GM20431 (cell line): ENCODE data around the gene DNAH6.

Experiments used
- in situ Hi-C: fragments of 300-500 bp; cut with MseI, MboI; formaldehyde crosslinking; loops from one replicate; pipeline ENCODE4 v1.15.0; 2020; ENCODE audit warnings: low sequenced_read_pairs; ENCODE audit not compliant: unreplicated experiment

The DNAH6 gene

DNA sequence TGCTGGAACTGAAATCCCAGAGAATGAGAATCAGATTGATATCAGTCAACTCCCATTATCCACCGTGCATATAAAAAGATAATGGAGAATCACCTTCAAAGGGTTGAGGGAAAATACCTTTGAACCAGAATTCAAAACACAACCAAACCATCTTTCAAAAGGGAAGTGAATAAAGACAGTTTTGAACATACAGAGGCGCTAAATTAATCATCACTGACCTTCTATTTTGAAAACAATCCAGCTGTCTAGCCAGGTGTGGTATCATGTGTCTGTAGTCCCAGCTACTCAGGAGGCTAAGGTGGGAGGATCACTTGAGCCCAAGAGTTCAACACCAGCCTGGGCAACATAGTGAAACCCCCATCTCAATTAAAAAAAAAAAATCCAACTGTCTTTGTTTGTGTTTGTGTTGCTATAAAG is 300.9 kb downstream of the DNAH6 start:
- in situ Hi-C loops: no loop called here

GRCh38 chr2:84821806-84822205 is 305.5 kb downstream of the DNAH6 start:
- in situ Hi-C loops: no loop called here

GRCh38 chr2:84823229-84823628 is 306.9 kb downstream of the DNAH6 start:
- in situ Hi-C loops: no loop called here

DNA sequence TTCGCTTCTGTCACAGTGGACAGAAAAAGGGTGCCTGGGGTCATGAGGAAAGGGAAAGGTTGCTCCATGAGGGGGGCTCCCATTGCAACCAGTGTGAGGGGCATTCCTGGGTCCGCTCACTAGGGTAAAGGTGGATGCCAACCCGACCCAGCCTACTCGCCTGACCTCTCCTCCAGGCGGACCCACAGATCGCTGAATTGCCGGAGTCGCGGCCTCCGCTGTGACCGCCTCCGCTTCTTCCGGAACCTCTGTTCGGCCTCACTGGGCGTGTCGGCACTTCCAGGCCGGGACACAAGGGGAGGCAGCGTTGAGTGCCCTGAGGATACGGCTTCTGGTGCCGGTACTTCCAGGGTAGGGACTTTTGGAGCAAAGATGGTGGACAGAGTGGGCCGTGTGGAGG is 307.5 kb downstream of the DNAH6 start:
- in situ Hi-C loops: no loop called here

DNA sequence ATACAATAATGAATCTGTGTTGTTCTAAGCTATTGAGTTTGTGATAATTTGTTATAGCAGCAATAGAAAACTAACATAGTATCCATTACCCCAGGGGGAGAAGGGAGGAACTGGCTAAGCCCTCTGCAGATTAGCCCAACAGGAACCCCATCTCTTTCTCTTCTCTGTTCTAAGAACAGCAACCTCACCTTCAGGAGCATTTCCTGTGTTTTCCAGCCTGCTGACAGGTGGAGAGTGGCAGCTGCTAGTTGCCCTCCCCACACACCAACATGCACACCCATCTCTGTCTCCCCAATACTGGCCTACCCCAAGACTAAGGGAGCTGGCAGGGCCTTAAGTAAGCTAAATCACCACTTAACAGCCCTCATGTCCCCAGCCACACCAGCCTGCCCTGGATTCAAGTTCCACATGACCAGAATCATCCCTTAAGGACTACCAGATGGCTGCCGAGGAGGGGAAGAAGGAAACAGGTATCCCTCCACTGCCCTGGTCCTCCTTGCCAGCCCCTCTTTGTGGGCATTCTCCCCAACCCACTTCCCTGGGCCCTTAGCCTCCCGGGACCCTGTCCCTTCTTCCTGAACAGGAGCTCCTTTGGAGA is 311.8 kb downstream of the DNAH6 start:
- in situ Hi-C loops: no loop called here

GRCh38 chr2:84829693-84830092 is 313.4 kb downstream of the DNAH6 start:
- in situ Hi-C loops: no loop called here

GRCh38 chr2:84830095-84830494 is 313.8 kb downstream of the DNAH6 start:
- in situ Hi-C loops: no loop called here

DNA sequence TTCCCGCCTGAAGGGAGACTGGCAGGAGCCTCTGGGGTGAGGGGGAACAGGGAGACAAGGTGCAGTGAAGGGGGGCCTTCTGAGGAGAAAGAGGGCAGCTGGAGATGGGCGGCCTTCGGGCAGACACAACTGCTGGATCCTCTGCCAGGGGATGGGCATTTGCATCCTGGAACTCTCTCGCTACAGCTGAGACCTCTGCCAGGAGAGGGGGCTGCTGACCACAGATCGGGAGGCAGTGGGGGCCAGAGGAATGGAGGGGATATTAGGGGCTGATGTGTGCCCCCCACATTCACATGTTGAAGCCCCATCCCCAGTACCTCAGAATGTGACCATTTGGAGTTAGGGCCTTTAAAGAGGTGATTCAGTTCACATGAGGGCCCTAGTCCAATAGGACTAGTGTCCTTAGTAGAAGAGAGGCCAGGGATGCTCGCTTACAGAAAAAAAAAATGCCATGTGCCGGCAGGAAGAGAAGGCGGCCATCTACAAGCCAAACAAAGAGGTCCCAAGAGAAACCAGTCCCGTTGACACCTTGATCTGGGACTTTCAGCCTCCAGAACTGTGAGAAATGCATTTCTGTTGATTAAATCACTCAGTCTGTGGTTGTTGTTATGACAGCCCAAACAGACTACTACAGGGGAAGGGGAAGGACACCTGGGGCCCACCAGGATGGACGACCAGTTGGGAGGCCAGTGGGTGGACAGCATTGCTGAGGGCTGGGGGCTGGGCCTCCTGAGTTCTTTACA is 314.6 kb downstream of the DNAH6 start:
- in situ Hi-C loops: no loop called here

DNA sequence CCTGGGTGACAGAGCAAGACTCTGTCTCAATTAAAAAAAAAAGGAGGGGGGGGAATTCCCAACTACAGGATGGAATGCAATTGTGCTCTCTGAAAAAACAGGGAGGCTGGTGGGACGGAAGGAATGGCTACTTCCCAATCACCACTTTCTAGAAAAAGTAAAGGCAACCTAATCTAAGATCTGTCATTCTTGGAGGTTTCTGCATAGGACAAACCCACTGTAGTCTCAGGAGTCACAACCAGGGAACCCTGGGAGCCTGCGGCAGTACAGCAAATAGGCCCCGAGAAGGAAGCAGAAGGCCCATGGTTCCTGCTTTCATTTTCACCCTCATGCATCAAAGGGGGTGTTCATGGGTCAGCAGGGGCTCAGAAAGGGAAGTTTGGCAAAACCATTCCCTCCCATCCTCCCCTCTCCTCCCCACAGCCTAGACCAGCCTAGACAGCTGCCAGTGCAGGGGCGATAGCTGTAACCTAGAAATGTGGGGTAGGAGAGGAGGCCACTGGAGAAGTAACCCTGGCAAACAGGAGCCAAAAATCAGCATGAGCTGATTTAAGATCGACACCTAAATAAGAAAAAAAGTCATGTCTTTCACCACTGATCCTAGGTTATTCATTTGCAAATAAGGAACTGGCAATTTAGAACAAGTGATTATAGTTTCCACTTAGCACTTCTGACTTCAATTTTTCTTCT is 316.6 kb downstream of the DNAH6 start:
- in situ Hi-C loops: no loop called here

GRCh38 chr2:84833481-84834150 is 317.3 kb downstream of the DNAH6 start:
- in situ Hi-C loops: no loop called here

DNA sequence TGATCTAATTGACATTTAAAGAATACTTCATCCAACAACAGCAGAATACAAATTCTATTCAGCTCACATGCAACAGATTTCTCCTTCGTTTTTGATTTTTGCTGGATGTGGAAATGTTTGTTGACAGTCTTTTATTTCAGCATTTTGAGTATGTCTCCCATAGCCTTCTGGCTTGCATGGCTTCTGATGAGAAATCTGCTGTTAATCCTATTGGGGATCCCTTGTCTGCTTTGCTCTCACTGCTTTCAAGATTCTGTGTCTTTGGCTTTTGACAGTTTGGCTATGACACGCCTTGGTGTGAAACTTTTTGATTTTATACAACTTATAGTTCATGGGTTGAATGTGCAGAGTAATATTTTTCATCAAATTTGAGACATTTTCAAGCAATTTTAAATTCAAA is 319.9 kb downstream of the DNAH6 start:
- in situ Hi-C loops: no loop called here

DNA sequence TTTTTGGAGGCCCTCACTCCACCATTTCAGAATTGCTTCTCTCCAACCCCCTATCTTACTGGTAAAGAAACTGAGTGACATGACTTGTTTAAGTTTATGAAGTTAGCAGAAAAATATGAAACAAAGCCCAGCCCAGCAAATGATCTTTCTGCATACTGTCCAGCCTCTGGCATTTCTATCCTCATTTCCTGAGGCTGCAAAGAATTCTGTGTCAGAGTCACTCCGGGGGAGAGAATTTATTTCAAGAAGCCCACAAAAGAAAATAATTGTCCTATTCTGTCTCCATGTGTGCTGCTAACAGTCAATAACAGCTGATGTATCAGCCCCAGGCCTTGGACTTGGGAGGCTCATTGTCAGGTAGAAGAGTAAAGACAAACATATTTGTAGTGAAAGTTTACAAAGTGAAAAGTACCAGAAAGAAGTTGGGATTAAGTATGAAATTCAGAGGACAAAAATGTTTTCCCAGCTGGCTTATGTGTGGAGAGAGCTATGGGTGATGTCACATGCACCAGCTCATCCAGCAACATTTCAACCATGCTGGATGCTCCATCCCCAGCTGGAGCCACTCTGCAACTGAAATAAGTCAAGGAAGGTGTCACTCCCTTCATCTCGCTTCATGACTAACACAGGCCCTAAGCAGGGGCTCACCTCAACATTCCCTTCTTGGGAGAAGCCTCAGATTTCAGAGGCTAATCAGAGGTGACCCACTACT is 322.3 kb downstream of the DNAH6 start:
- in situ Hi-C loops: no loop called here

GRCh38 chr2:84839851-84840250 is 323.6 kb downstream of the DNAH6 start:
- in situ Hi-C loops: no loop called here

- in situ Hi-C loops: no loop called here
These were observed 324.0 kb downstream of the DNAH6 start for GRCh38 chr2:84840306-84840705.

- in situ Hi-C loops: no loop called here
These were observed 325.3 kb downstream of the DNAH6 start for GRCh38 chr2:84841577-84841976.

DNA sequence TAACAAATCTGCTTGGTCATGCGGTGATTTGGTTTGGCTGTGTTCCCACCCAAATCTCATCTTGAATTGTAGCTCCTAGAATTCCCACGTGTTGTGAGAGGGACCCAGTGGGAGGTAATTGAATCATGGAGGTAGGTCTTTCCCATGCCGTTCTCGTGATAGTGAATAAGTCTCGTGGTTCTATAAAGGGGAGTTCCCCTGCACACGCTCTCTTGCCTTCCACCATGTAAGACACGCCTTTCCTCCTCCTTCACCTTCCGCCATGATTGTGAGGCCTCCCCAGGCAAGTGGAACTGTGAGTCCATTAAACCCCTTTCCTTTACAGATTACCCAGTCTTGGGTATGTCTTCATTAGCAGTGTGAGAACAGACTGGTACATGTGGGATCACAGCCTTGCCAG is 327.8 kb downstream of the DNAH6 start:
- in situ Hi-C loops: no loop called here

- in situ Hi-C loops: no loop called here
These were observed 329.9 kb downstream of the DNAH6 start for GRCh38 chr2:84846041-84846663.

DNA sequence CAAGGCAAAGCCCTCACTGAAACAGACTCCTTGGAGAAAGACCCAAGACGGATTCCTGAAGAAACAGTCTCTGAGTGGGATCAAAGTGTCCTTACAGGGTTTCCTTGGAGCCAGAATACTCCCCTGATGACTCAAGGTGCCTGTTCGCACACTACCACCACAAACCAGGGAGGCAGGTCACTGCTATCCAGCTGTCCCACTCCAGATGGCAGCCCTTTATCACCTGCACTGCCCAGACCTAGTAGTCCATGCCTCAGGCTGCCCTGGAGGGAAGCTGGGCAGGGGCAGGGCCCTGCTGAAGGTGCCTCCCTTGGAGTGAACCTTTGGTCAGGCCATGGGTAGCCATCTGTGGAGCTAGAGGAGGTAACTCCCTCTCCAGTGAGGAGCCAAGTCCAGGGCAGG is 330.4 kb downstream of the DNAH6 start:
- in situ Hi-C loops: no loop called here

GRCh38 chr2:84847326-84848050 is 331.2 kb downstream of the DNAH6 start:
- in situ Hi-C loops: no loop called here
